Endodermal cell (in vitro differentiated cells): ENCODE measurements around the gene DVL2. TPM values are rescaled to one million over a fixed set of nuclear protein-coding genes. Genes with fewer than 3 reads are reported as not detected.

Experiments
- DNase-seq: peaks from one replicate; pipeline ENCODE4 v3.0.0-alpha.2; 2017
- H3K27ac ChIP-seq: 2 replicates; pipeline ENCODE4 v1.5.1; 2013; ENCODE audit warnings: mild to moderate bottlenecking, low read depth, low read length, moderate library complexity
- H3K27me3 ChIP-seq: 2 replicates; pipeline ENCODE4 v1.6.1; 2013; ENCODE audit warnings: mild to moderate bottlenecking, low read length, moderate library complexity; ENCODE audit not compliant: insufficient read depth, control insufficient read depth, poor library complexity, severe bottlenecking
- H3K36me3 ChIP-seq: 2 replicates; pipeline ENCODE4 v1.7.0; 2013; ENCODE audit warnings: mild to moderate bottlenecking, low read length, moderate library complexity; ENCODE audit not compliant: control insufficient read depth, insufficient read depth
- H3K4me1 ChIP-seq: one replicate; pipeline ENCODE4 v1.7.0; 2013; ENCODE audit warnings: low read length; ENCODE audit not compliant: control insufficient read depth, insufficient read depth
- H3K4me3 ChIP-seq: 2 replicates; pipeline ENCODE4 v1.5.1; 2013; ENCODE audit warnings: mild to moderate bottlenecking, low read length, moderate library complexity
- H3K9ac ChIP-seq: 2 replicates; pipeline ENCODE4 v1.6.1; 2013; ENCODE audit warnings: mild to moderate bottlenecking, low read length, moderate library complexity; ENCODE audit not compliant: poor library complexity, severe bottlenecking; ENCODE audit errors: extremely low read depth
- H3K9me3 ChIP-seq: 2 replicates; pipeline ENCODE4 v1.6.1; 2013; ENCODE audit warnings: mild to moderate bottlenecking, low read length, moderate library complexity; ENCODE audit not compliant: control insufficient read depth
- H3K27ac Mint-ChIP-seq: 2 replicates; pipeline ENCODE4 v1.8.0; 2020; ENCODE audit warnings: mixed read lengths
- H3K27me3 Mint-ChIP-seq: 2 replicates; pipeline ENCODE4 v1.8.0; 2021; ENCODE audit warnings: mild to moderate bottlenecking, mixed read lengths; ENCODE audit not compliant: insufficient read depth
- H3K36me3 Mint-ChIP-seq: 2 replicates; pipeline ENCODE4 v1.8.0; 2020; ENCODE audit warnings: low read depth, mixed read lengths
- H3K4me1 Mint-ChIP-seq: 2 replicates; pipeline ENCODE4 v1.8.0; 2020; ENCODE audit warnings: mixed read lengths
- H3K4me3 Mint-ChIP-seq: 2 replicates; pipeline ENCODE4 v1.8.0; 2020; ENCODE audit warnings: mild to moderate bottlenecking, moderate library complexity, mixed read lengths
- H3K9me3 Mint-ChIP-seq: 2 replicates; pipeline ENCODE4 v1.8.0; 2020; ENCODE audit warnings: mild to moderate bottlenecking, mixed read lengths
- WGBS, 2 experiments: methylation state at CpG; one replicate each; pipeline versions ENCODE4 v1.1.5 to v1.1.7; 2013; ENCODE audit warnings: missing lambda C conversion rate in 2 of 2, mixed read lengths in 1 of 2; ENCODE audit not compliant: insufficient coverage in 1 of 2, insufficient read length in 1 of 2; 5-methylcytosine and 5-hydroxymethylcytosine counted together
- total RNA-seq, 2 donors: library from RNA; stranded (reverse); fragmentation: NEBNext Ultra II Directional in 1 of 2; extraction: Animal tissue kit (Norgen Biotek cat#: 25700) in 1 of 2; gene quantifications; 2 replicates in 1 of 2; 3 replicates in 1 of 2; pipeline ENCODE4 v1.2.1, GENCODE V29; 2021
- TF ChIP-seq, protein P1 (sequence below): fragments of 200-600 bp; sonication (generic); conservative IDR thresholded peaks from 2 replicates; pipeline ENCODE4 v1.5.0; 2021; ENCODE audit warnings: antibody characterized with exemption, mild to moderate bottlenecking

DVL2 gene
- total RNA-seq, 2 donors from 2014 or later: 98.2 to 116 TPM

DNA sequence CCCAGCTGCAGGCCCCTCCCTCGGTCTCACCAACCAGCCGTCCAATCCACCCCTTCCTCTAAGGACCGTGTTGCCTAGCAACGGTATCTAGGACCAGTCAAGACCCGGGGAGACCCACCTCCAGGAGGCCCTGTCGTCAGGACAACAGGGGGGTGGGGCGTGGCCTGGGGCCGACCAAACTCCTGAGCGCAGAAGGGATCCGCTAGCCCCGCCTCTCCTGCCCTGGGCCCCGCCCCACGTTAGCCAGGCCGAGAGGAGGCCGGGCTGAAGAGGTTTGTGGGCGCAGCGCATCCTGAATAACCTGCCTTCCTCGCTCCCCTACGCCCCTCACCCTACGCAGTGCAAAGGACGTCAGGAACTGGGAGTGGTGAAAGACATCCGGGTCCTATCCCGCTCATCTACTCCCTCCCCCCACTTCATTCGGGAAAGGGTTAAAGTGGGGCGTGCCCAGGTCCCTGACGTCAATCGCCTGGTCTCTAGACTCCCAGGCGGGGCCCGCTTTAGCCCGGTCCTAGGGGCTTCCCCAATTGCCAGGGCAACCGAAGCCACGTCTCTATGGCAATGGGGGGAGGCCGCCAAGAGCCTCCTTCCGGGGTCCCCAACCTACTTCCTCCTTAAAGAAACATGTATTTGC is 29.4 kb downstream of the DVL2 start:
- Mint-ChIP-seq H3K4me3 (peak overlapping the region; percentile 62), H3K36me3 (peaks cover 20% of the 10 kb centered on the region), H3K27ac (peak overlapping the region; percentile 54), H3K9me3 (no peaks in the 10 kb centered on the region), H3K27me3 (peaks cover 20% of the 10 kb centered on the region), H3K4me1 (peaks cover 13% of the 10 kb centered on the region)
- TF ChIP-seq, protein P1, sequence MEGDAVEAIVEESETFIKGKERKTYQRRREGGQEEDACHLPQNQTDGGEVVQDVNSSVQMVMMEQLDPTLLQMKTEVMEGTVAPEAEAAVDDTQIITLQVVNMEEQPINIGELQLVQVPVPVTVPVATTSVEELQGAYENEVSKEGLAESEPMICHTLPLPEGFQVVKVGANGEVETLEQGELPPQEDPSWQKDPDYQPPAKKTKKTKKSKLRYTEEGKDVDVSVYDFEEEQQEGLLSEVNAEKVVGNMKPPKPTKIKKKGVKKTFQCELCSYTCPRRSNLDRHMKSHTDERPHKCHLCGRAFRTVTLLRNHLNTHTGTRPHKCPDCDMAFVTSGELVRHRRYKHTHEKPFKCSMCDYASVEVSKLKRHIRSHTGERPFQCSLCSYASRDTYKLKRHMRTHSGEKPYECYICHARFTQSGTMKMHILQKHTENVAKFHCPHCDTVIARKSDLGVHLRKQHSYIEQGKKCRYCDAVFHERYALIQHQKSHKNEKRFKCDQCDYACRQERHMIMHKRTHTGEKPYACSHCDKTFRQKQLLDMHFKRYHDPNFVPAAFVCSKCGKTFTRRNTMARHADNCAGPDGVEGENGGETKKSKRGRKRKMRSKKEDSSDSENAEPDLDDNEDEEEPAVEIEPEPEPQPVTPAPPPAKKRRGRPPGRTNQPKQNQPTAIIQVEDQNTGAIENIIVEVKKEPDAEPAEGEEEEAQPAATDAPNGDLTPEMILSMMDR: no peak
- Histone ChIP-seq H3K9me3 (no peaks in the 10 kb centered on the region), H3K36me3 (peaks cover 21% of the 10 kb centered on the region), H3K4me1 (peaks cover 4% of the 10 kb centered on the region), H3K27ac (peak overlapping the region; percentile 92), H3K4me3 (peak overlapping the region; percentile 84), H3K9ac (peak overlapping the region; percentile 25), H3K27me3 (no peaks in the 10 kb centered on the region)
- peak; percentile 99 for DNase-seq
- WGBS, 2 experiments: 1 to 2% methylated on average over 17 to 34 of the region's 34 CpGs

DNA sequence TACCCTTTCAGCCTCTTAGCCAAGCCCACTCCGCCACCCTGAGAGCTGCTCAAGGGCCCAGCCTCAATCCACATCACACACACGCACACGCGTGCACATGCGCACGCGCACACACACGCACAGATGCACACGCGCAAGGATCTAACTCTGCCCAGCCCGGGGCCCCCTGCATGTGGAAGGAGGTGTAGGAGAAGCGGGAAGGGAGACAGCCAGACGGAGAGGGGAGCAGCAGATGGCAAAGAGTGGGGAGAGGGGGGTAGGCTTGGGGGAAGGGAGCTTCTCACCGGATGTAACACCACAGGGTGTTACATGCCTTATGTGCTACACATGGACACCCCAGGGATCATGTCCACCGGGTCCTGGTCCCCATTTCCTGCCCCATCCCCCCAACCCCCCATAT is 30.0 kb downstream of the DVL2 start:
- Mint-ChIP-seq H3K36me3 (peaks cover 20% of the 10 kb centered on the region), H3K4me1 (peaks cover 13% of the 10 kb centered on the region), H3K27me3 (peaks cover 20% of the 10 kb centered on the region), H3K9me3 (no peaks in the 10 kb centered on the region), H3K27ac (peak overlapping the region; percentile 54), H3K4me3 (peak overlapping the region; percentile 62)
- Histone ChIP-seq H3K4me1 (peaks cover 4% of the 10 kb centered on the region), H3K9ac (peak overlapping the region; percentile 25), H3K27ac (peak overlapping the region; percentile 92), H3K27me3 (no peaks in the 10 kb centered on the region), H3K4me3 (peak overlapping the region; percentile 84), H3K36me3 (peaks cover 21% of the 10 kb centered on the region), H3K9me3 (no peaks in the 10 kb centered on the region)
- 91 to 98% methylated on average over 9 to 15 of the region's 15 CpGs for WGBS, 2 experiments
- no peak for DNase-seq
- TF ChIP-seq, protein P1: no peak

DNA sequence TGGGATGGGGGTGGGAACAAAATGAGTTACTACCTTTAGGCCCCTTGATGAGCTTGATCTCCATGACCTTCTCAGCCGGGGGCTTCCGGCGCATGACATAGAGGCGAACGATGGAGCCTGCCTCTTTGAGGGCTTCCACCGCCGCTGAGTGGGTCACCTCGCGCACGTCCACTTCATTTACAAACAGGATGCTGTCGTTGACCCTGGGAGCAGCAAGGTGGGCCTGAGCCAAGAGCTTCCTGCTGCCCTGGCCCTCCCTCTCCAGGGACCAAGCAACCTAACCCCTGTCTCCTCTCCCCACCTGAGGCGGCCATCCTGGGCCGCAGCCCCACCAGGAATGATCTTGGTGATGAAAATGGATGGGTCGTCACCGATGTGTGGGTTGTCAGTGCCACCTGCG is 30.9 kb downstream of the DVL2 start:
- H3K4me3 ChIP-seq: no peak overlapping the region
- TF ChIP-seq, protein P1: no peak
- peak; percentile 39 for DNase-seq
- no peaks in the 10 kb centered on the region for H3K9me3 Mint-ChIP-seq
- peaks cover 21% of the 10 kb centered on the region for H3K36me3 ChIP-seq
- no peak overlapping the region for H3K9ac ChIP-seq
- peaks cover 20% of the 10 kb centered on the region for H3K36me3 Mint-ChIP-seq
- no peaks in the 10 kb centered on the region for H3K27me3 ChIP-seq
- no peaks in the 10 kb centered on the region for H3K4me1 ChIP-seq
- no peak overlapping the region for H3K27ac ChIP-seq
- H3K27me3 Mint-ChIP-seq: peaks cover 19% of the 10 kb centered on the region
- no peak overlapping the region for H3K4me3 Mint-ChIP-seq
- H3K9me3 ChIP-seq: no peaks in the 10 kb centered on the region
- WGBS, 2 experiments: 96 to 99% methylated on average over 11 to 16 of the region's 16 CpGs
- H3K4me1 Mint-ChIP-seq: peaks cover 9% of the 10 kb centered on the region
- H3K27ac Mint-ChIP-seq: no peak overlapping the region
